Osteoblast (primary cell): ENCODE results near the gene MRE11. TPM values are rescaled to one million over a fixed set of nuclear protein-coding genes. Genes with fewer than 3 reads are reported as not detected.
A peak's percentile ranks its signal among the peaks of the same experiment; 100 is the strongest.
"Not testable (repeated sequence)": the region's sequence is repeated elsewhere in the genome, so short reads cannot be mapped to it uniquely, and the experiment has no call there.

Experiments
- DNase-seq: peaks from one replicate; pipeline ENCODE4 v3.0.0; 2011; ENCODE audit warnings: low spot score, mixed read lengths; ENCODE audit not compliant: insufficient read length; ENCODE audit errors: missing footprints
- H2AFZ ChIP-seq: 2 replicates; pipeline ENCODE4 v1.6.0; 2011; ENCODE audit warnings: mild to moderate bottlenecking, low read length
- H3K27ac ChIP-seq: 2 replicates; pipeline ENCODE4 v1.5.1; 2011; ENCODE audit warnings: mild to moderate bottlenecking, low read depth, low read length, moderate library complexity
- H3K27me3 ChIP-seq: 2 replicates; pipeline ENCODE4 v1.6.0; 2012; ENCODE audit warnings: mild to moderate bottlenecking, control low read depth, inconsistent platforms, low read length, moderate library complexity; ENCODE audit not compliant: insufficient read depth
- H3K36me3 ChIP-seq: 2 replicates; pipeline ENCODE4 v1.5.1; 2011; ENCODE audit warnings: mild to moderate bottlenecking, low read length, control low read depth, moderate library complexity; ENCODE audit not compliant: insufficient read depth
- H3K4me1 ChIP-seq: 2 replicates; pipeline ENCODE4 v1.5.1; 2011; ENCODE audit warnings: mild to moderate bottlenecking, low read length, control low read depth, moderate library complexity; ENCODE audit not compliant: insufficient read depth
- H3K4me2 ChIP-seq: 2 replicates; pipeline ENCODE4 v1.6.0; 2011; ENCODE audit warnings: mild to moderate bottlenecking, low read length; ENCODE audit not compliant: insufficient read depth
- H3K4me3 ChIP-seq: fragments of 200-600 bp; sonication (generic); 3 replicates; pipeline ENCODE4 v1.5.1; 2012; ENCODE audit warnings: mild to moderate bottlenecking, low read length, inconsistent platforms; ENCODE audit not compliant: insufficient read depth
- H3K79me2 ChIP-seq: 2 replicates; pipeline ENCODE4 v1.6.0; 2012; ENCODE audit warnings: mild to moderate bottlenecking, low read length, control low read depth, inconsistent platforms; ENCODE audit not compliant: insufficient read depth
- H3K9me3 ChIP-seq: 2 replicates; pipeline ENCODE4 v1.5.1; 2011; ENCODE audit warnings: low read depth, low read length, control low read depth
- H4K20me1 ChIP-seq: 2 replicates; pipeline ENCODE4 v1.6.0; 2012; ENCODE audit warnings: mild to moderate bottlenecking, low read length, control low read depth; ENCODE audit not compliant: insufficient read depth
- CTCF ChIP-seq: IDR thresholded peaks from 2 replicates; pipeline ENCODE4 v1.5.1; 2011; ENCODE audit warnings: mild to moderate bottlenecking, low read depth, low read length, moderate library complexity; ENCODE audit errors: extremely low read depth
- small RNA-seq: library from RNA; depleted of rRNA; stranded (forward); fragments of <200 nt; gene quantifications from one replicate; pipeline ENCODE3, GENCODE V24; 2012
- total RNA-seq: library from RNA; depleted of rRNA; stranded (reverse); fragments of >200 nt; gene quantifications from 2 replicates; pipeline ENCODE4 v1.2.3, GENCODE V29; 2012

The MRE11 gene
- total RNA-seq, 1 donor: 10.1 TPM

DNA sequence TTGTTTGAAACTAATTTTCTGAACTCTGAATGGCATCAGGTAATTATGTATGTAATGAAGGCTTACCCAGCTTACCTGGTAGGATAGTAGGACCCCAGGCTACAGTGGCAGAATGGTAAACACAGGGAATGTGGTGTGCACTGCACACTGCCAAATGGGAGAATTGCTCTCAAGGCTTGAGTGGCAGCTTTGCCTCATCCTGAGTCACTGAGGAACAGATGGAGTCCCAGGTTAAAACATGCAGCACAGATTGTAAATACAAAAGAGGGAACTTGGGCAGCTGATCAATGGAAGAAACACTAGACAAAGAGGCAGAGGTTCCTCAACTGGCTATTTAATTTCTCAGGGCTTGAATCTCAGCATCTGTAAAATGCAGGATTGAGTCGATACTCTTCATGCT is 116.8 kb downstream of the MRE11 start:
- Histone ChIP-seq H3K4me2 (no peak overlapping the region), H3K4me1 (no peaks in the 10 kb centered on the region), H3K9me3 (no peaks in the 10 kb centered on the region), H2AFZ (no peak overlapping the region), H4K20me1 (no peaks in the 10 kb centered on the region), H3K79me2 (no peaks in the 10 kb centered on the region), H3K36me3 (no peaks in the 10 kb centered on the region), H3K4me3 (no peak overlapping the region), H3K27ac (no peak overlapping the region), H3K27me3 (no peaks in the 10 kb centered on the region)
- DNase-seq: no peak
- no peak for TF ChIP-seq CTCF

GRCh38 chr11:94370576-94370975 is 123.1 kb downstream of the MRE11 start:
- not testable (repeated sequence) for H3K79me2 ChIP-seq, DNase-seq, H3K4me2 ChIP-seq, H2AFZ ChIP-seq, H3K36me3 ChIP-seq, H3K9me3 ChIP-seq, H3K4me3 ChIP-seq, H3K27me3 ChIP-seq, H3K4me1 ChIP-seq, H3K27ac ChIP-seq, H4K20me1 ChIP-seq

Small RNA genes within 50 kb of the gene (small RNA-seq; reads per million reads assigned to genes)
- 5.2 reads per million, percentile 87 among the genes with 10 or more reads in this experiment for gene MIR548L

Other genes with a start within 250 kb of the MRE11 start
- not detected in 2 replicates for gene IZUMO1R, start 189.3 kb downstream of the MRE11 start, total RNA-seq
- gene GPR83, start 92.4 kb downstream of the MRE11 start, total RNA-seq: not detected in 2 replicates
- gene ANKRD49, start 140 bp upstream of the MRE11 start, total RNA-seq: 13.0 and 14.1 TPM in 2 replicates
- gene C11orf97, start 18.6 kb upstream of the MRE11 start, total RNA-seq: not detected in 2 replicates
- gene FUT4, start 50.1 kb upstream of the MRE11 start, total RNA-seq: 5.6 and 7.2 TPM in 2 replicates
- 1.8 and 2.1 TPM in 2 replicates for gene PIWIL4, start 73.5 kb upstream of the MRE11 start, total RNA-seq